Skeletal muscle tissue (tissue), 4 donors: ENCODE results near the gene HERC2. TPM values are rescaled to one million over a fixed set of nuclear protein-coding genes. Genes with fewer than 3 reads are reported as not detected.
"Not testable (repeated sequence)": the region's sequence is repeated elsewhere in the genome, so short reads cannot be mapped to it uniquely, and the experiment has no call there.

Experiments
- H3K27ac ChIP-seq: one replicate; pipeline ENCODE4 v1.7.0; 2013; ENCODE audit warnings: mild to moderate bottlenecking, low read depth, low read length, inconsistent platforms
- H3K27me3 ChIP-seq, 3 donors: one replicate each; pipeline ENCODE4 v1.7.0; 2013; ENCODE audit warnings: low read length in 3 of 3; ENCODE audit not compliant: control insufficient read depth in 3 of 3, insufficient read depth in 3 of 3
- H3K36me3 ChIP-seq, 3 donors: one replicate each; pipeline ENCODE4 v1.7.0; 2013; ENCODE audit warnings: low read length in 3 of 3; ENCODE audit not compliant: control insufficient read depth in 3 of 3, insufficient read depth in 3 of 3
- H3K4me1 ChIP-seq, 3 donors: one replicate each; pipeline ENCODE4 v1.7.0; 2013; ENCODE audit warnings: low read length in 3 of 3, mild to moderate bottlenecking in 3 of 3; ENCODE audit not compliant: control insufficient read depth in 3 of 3, insufficient read depth in 3 of 3
- H3K4me3 ChIP-seq, 3 donors: one replicate each; pipeline ENCODE4 v1.7.0; 2013; ENCODE audit warnings: low read length in 3 of 3
- H3K9ac ChIP-seq, 3 donors: one replicate each; pipeline ENCODE4 v1.7.0; 2013; ENCODE audit warnings: low read length in 3 of 3, mild to moderate bottlenecking in 3 of 3, moderate library complexity in 2 of 3, low read depth in 1 of 3
- H3K9me3 ChIP-seq, 3 donors: one replicate each; pipeline ENCODE4 v1.7.0; 2013; ENCODE audit warnings: low read length in 3 of 3; ENCODE audit not compliant: control insufficient read depth in 3 of 3
- total RNA-seq: library from RNA; depleted of rRNA; stranded (reverse); fragments of >200 nt; gene quantifications from one replicate; pipeline ENCODE4 v1.2.3, GENCODE V29; 2014
- donor health status: Osteomylitis.

The HERC2 gene
- 56.4 TPM for total RNA-seq

- H3K27ac ChIP-seq, H3K9me3 ChIP-seq: not testable (repeated sequence)
- H3K4me3 ChIP-seq = peak within 1 kb of the TSS in 2 of 3 donors; percentile 32 to 60
Observed at GRCh38 chr15:28322129-28322588, at the start of gene HERC2. TSS of gene HERC2 (minus strand) at chr15:28322179. CDS start at chr15:28321433, 746 bp downstream.

GRCh38 chr15:28365502-28365901 lies 43.5 kb upstream of the HERC2 start:
- not testable (repeated sequence) for H3K9ac ChIP-seq, H3K27me3 ChIP-seq, H3K36me3 ChIP-seq, H3K4me3 ChIP-seq, H3K9me3 ChIP-seq, H3K4me1 ChIP-seq, H3K27ac ChIP-seq

More at GRCh38 chr15:28322129-28322588, at the start of gene HERC2:
- not testable (repeated sequence) for H3K27me3 ChIP-seq, H3K36me3 ChIP-seq, H3K4me1 ChIP-seq
- H3K9ac ChIP-seq = peak within 1 kb of the TSS in 2 of 3 donors; percentile 23 to 45

- H3K27me3 ChIP-seq, H3K9ac ChIP-seq, H3K4me1 ChIP-seq, H3K4me3 ChIP-seq, H3K27ac ChIP-seq, H3K9me3 ChIP-seq, H3K36me3 ChIP-seq: not testable (repeated sequence)
Observed at GRCh38 chr15:28357984-28358383, 36.0 kb upstream of the HERC2 start, which contains the start of gene GOLGA6L24. TSS of gene GOLGA6L24 (minus strand) at chr15:28358084. CDS start at chr15:28358023, 61 bp downstream.

GRCh38 chr15:28321358-28322078 lies 461 bp downstream of the HERC2 start:
- H3K27me3 ChIP-seq, H3K4me1 ChIP-seq, H3K27ac ChIP-seq, H3K36me3 ChIP-seq, H3K9me3 ChIP-seq: not testable (repeated sequence)
- Histone ChIP-seq H3K4me3 (peak overlapping the region in 2 of 3 donors; percentile 32 to 60), H3K9ac (peak overlapping the region in 2 of 3 donors; percentile 23 to 45)

- H3K9ac ChIP-seq = not testable (repeated sequence)
Observed at GRCh38 chr15:28319725-28320124, 2.3 kb downstream of the HERC2 start.

GRCh38 chr15:28318828-28319227 lies 3.2 kb downstream of the HERC2 start:
- H3K4me1 ChIP-seq, H3K9ac ChIP-seq, H3K9me3 ChIP-seq, H3K27me3 ChIP-seq, H3K4me3 ChIP-seq, H3K36me3 ChIP-seq, H3K27ac ChIP-seq: not testable (repeated sequence)

More at GRCh38 chr15:28319725-28320124, 2.3 kb downstream of the HERC2 start:
- not testable (repeated sequence) for H3K4me3 ChIP-seq, H3K27me3 ChIP-seq, H3K36me3 ChIP-seq, H3K27ac ChIP-seq, H3K9me3 ChIP-seq, H3K4me1 ChIP-seq

GRCh38 chr15:28318122-28318521 lies 3.9 kb downstream of the HERC2 start:
- not testable (repeated sequence) for H3K4me3 ChIP-seq, H3K9me3 ChIP-seq, H3K4me1 ChIP-seq, H3K27me3 ChIP-seq, H3K9ac ChIP-seq, H3K36me3 ChIP-seq, H3K27ac ChIP-seq

- not testable (repeated sequence) for H3K9ac ChIP-seq, H3K27me3 ChIP-seq, H3K4me1 ChIP-seq, H3K4me3 ChIP-seq, H3K36me3 ChIP-seq, H3K27ac ChIP-seq, H3K9me3 ChIP-seq
Observed at GRCh38 chr15:28316958-28317357, 5.0 kb downstream of the HERC2 start.

GRCh38 chr15:28310454-28310853 lies 11.5 kb downstream of the HERC2 start:
- H3K27me3 ChIP-seq, H3K9me3 ChIP-seq, H3K4me1 ChIP-seq, H3K9ac ChIP-seq, H3K4me3 ChIP-seq, H3K36me3 ChIP-seq, H3K27ac ChIP-seq: not testable (repeated sequence)

GRCh38 chr15:28308718-28309117 lies 13.3 kb downstream of the HERC2 start:
- not testable (repeated sequence) for H3K4me3 ChIP-seq, H3K9ac ChIP-seq, H3K36me3 ChIP-seq, H3K4me1 ChIP-seq, H3K9me3 ChIP-seq, H3K27ac ChIP-seq, H3K27me3 ChIP-seq
